DND-41 (cell line): ENCODE data around the gene TRAPPC14.

ENCODE experiments used
- EZH2 ChIP-seq: IDR thresholded peaks from 3 replicates; pipeline ENCODE4 v1.6.1; 2012; ENCODE audit warnings: borderline replicate concordance, low read depth, mild to moderate bottlenecking, moderate library complexity, low read length, inconsistent platforms; ENCODE audit not compliant: severe bottlenecking
- TF ChIP-seq, protein P1 (sequence below): IDR thresholded peaks from 2 replicates; pipeline ENCODE4 v1.5.1; 2012; ENCODE audit warnings: borderline replicate concordance, low read length, moderate library complexity, mild to moderate bottlenecking; ENCODE audit not compliant: poor library complexity, severe bottlenecking; ENCODE audit errors: extremely low read depth

DNA sequence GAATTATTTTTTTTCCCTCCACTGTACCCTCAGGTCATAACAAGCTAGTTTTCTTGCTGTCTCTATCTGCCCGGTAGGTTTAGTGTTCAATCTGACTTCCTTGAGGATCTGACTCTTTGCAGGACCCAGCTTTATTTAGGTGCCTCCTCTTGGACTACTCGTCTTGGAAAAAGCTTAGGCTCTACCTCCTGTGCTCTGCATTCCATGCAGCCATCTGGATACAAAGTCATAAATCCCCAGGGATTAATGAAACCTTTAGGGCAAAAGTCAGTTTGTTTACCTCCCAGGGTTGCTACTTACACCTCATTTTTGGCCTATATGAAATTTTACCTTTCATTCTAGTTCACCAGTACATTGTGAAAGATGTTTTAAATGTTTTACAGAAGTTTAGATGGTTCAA lies 27.2 kb upstream of the TRAPPC14 start:
- TF ChIP-seq, protein P1, sequence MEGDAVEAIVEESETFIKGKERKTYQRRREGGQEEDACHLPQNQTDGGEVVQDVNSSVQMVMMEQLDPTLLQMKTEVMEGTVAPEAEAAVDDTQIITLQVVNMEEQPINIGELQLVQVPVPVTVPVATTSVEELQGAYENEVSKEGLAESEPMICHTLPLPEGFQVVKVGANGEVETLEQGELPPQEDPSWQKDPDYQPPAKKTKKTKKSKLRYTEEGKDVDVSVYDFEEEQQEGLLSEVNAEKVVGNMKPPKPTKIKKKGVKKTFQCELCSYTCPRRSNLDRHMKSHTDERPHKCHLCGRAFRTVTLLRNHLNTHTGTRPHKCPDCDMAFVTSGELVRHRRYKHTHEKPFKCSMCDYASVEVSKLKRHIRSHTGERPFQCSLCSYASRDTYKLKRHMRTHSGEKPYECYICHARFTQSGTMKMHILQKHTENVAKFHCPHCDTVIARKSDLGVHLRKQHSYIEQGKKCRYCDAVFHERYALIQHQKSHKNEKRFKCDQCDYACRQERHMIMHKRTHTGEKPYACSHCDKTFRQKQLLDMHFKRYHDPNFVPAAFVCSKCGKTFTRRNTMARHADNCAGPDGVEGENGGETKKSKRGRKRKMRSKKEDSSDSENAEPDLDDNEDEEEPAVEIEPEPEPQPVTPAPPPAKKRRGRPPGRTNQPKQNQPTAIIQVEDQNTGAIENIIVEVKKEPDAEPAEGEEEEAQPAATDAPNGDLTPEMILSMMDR = no peak
- TF ChIP-seq EZH2 = no peak
